GM21515 (cell line): Measurements from ENCODE around the gene NEK1.
"Not testable (repeated sequence)": the region's sequence is repeated elsewhere in the genome, so short reads cannot be mapped to it uniquely, and the experiment has no call there.

Experiments used
- ATAC-seq: cut with Tn5 transposase; IDR thresholded peaks from one replicate; pipeline ENCODE4 v1.9.1; 2021; ENCODE audit not compliant: unreplicated experiment

NEK1 gene

DNA sequence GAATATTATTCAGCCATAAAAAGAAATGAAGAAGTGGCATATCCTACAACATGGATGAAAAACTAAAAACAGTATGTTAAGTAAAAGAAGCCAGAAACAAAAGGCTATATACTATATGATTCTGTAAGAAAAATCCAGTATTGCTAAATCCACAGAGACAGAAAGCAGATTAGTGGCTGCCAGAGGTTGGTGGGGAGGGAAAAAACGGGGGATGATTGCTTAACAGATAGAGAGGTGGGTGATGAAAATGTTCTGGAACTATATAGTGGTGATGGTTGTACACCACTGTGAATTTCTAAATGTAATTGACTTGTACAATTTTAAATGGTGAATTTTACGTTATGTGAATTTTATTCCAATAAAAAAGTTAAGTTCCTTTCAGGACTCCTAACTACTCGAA, 184.0 kb downstream of the NEK1 start:
- no peak for ATAC-seq

GRCh38 chr4:169427727-169428126, 184.7 kb downstream of the NEK1 start:
- not testable (repeated sequence) for ATAC-seq

GRCh38 chr4:169420291-169420690, 192.1 kb downstream of the NEK1 start:
- no peak for ATAC-seq

- no peak for ATAC-seq
These were observed 193.5 kb downstream of the NEK1 start for GRCh38 chr4:169418846-169419245.

DNA sequence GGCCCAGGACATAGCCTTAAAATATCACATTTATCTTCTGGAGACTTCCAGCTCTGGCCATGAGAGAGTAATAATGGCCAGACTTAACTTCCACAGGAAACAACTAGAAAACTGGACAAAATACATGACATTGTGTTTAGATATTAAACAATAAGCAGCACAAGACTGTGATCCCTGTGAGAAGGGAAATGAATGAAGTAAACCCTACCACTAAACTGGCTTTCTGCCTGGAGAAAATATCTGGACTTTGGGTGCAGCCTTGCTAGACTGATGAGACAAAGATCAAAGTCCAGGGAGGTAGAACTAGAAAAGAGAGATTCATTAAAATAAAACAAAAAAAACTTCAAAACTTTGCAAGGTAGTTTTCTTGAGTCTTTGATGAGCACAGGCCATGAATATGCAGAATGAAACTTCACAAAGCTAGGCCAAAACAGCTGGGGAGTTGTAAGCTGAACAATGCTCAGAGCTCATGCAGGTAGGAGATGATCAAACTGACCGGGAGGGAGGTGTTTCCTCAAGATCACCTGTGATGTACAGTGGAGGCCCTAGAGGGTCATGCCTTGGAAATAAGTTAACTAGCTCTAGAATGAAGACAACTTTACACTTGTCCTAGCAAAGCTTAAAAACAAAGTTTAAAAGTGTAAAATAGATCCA, 194.6 kb downstream of the NEK1 start:
- no peak for ATAC-seq

GRCh38 chr4:169416997-169417396, 195.4 kb downstream of the NEK1 start:
- no peak for ATAC-seq

DNA sequence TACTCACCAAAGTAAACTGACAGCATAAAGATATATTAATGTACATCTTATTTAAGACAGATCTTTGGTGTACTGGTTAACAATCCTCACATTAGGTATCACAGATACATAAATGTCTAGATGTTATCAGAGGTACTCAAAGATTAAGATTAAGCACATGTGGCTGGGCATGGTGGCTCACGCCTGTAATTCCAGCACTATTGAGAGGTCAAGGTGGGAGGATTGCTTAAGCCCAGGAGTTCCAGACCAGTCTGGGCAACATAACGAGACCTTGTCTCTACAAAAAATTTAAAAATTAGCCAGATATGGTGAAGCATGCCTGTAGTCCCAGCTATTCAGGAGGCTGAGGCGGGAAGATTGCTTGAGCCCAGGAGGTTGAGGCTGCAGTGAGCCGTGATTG, 195.9 kb downstream of the NEK1 start:
- no peak for ATAC-seq

DNA sequence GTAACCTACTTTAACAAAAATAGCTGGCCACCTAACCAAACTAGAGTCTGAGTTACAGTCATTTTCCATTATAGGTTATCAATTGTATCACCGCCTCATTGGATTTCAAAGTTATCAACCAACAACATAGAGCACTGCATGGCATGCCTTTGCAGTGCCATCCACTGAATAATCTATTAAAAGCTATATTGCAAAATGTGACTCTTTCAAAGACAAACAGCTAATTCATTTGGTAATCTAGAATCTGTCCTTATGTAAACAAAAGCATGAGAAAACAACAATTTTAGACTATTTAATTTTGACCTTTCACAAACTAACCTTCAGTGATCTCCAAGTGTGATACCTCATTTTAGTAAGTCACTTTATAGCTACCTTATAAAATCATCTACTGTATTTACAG, 197.5 kb downstream of the NEK1 start:
- ATAC-seq = no peak

DNA sequence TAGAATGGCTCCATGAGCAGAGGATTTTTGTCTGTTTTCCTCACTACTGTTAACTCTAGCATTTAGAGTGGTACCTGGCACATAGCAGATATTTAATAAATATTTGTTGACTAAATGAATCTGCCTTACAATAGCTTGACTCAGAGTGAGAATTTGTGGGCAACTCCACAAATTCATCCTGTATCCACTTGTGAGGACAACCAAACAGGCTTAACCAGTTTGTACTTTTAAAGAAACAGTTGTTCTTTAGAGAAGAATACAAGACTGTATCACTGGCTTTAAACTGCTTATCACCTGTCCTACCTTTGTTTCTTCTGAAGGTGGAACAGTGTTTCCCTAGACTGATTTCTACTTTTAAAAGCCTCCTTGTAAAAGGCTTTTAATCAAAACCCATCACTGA, 200.3 kb downstream of the NEK1 start:
- no peak for ATAC-seq

- peak; percentile 99 for ATAC-seq
These were observed 201.3 kb downstream of the NEK1 start for GRCh38 chr4:169410839-169411770.

- ATAC-seq = no peak
These were observed 205.1 kb downstream of the NEK1 start for GRCh38 chr4:169407217-169407845.

- no peak for ATAC-seq
These were observed 207.4 kb downstream of the NEK1 start for GRCh38 chr4:169404960-169405359.

DNA sequence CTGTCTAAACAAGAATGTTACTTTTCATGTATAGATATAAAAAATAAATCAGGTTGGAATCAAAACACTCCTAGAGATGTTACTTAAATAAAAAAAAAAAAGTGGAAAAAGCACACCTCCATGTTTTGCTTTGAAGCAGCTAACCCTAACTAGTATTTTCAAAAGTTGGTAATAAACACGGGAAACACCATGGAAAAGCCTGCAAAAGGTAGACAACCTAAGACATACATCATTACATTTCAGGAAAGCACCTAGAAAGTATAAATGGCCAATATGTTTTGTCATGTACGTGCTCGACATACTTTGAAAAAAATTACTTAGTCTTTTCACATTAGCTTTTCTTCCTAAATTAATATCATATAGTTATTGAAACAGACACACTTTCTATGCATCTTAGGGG, 211.6 kb downstream of the NEK1 start:
- no peak for ATAC-seq

GRCh38 chr4:169399976-169400767, 212.2 kb downstream of the NEK1 start:
- ATAC-seq = peak; percentile 86

DNA sequence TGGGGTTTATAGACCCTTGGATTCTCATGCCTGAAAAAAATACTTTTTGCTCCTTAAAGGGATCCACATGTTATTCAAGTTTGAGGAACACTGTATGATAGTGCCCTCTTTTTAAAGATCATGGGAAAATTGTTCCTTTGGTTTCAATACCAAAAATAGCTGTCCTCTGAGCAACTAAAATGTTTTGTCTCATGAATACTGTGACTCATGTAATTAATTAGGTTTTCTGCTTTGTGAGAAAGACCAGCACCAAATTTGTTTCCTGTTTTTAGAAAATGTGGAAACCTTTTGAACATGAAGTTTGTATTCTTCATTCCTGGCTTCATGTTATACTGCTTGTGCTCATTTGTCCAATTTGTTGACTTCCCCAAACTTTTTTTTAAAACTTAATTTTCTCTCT, 214.1 kb downstream of the NEK1 start:
- ATAC-seq = no peak

DNA sequence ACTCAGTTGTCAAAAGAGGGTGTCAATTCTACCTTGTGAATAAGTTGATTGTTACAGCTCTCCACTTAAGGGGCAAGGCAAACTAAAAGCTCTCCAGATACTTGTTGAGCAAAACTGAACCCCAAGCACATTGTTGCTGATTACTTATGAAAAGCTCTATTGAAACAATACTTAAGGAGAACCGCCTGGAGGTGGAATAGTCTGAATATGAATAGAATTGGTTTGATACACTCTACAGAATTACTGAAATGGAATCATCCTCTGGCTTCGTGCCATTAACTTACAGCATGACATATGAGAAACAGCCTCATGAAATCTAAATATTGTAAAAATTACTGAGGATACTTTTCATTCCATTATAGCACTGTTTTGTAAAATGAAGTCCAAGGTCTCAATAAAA, 214.6 kb downstream of the NEK1 start:
- ATAC-seq = no peak

GRCh38 chr4:169385376-169385775, 227.0 kb downstream of the NEK1 start:
- ATAC-seq = no peak

DNA sequence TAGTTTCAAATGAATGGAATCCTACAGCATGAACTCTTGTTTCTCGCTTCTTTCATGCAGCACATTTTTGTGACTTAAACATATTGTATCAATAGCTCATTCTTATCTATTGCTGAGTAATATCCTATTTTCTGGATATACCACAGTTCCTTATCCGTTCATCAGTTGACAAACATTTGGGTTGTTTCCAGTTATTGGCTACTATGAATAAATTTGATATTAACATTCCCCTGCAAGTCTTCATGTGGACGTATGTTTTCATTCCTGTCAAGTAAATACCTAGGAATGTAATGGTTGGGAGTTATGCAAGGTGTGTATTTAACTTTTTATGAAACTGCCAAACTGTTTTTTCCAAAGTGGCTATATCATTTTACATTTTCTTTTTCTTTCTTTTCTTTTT, 227.6 kb downstream of the NEK1 start:
- ATAC-seq = no peak

- ATAC-seq = no peak
These were observed 228.7 kb downstream of the NEK1 start for GRCh38 chr4:169383724-169384123.

DNA sequence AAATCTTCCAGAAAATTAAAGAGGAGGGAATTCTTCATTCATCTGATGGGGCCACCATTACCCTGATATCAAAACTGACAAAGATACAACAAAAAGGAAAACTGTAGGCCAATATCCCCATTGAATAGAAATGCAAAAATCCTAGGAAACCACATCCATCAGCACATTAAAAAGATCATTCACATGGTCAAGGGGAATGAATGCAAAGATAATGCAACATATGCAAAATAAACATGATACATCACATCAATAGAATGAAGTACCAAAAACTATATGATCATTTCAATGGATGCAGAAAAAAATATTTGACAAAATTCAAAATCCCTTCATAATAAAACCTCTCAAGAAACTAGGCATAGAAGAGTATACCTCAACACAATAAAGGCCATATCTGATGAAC, 232.7 kb downstream of the NEK1 start:
- ATAC-seq = no peak

GRCh38 chr4:169377367-169377766, 235.0 kb downstream of the NEK1 start:
- ATAC-seq = no peak
